ENCODE data around the gene COMMD1. TPM values are rescaled to one million over a fixed set of nuclear protein-coding genes. Genes with fewer than 3 reads are reported as not detected.
A peak's percentile ranks its signal among the peaks of the same experiment; 100 is the strongest.
"Not testable (repeated sequence)": the region's sequence is repeated elsewhere in the genome, so short reads cannot be mapped to it uniquely, and the experiment has no call there.

Gene COMMD1
- total RNA-seq (38.5 TPM), polyA plus RNA-seq (ENCODE audit: insufficient read depth, low read depth, low replicate concordance) (99.4 TPM)
- long read RNA-seq, donor 1, transcript COMMD1-201 (3 exons, 911 nt), result major isoform, 17 of 17 reads
- long read RNA-seq, donor 1, partial matches to known transcripts, result 0 of 17 reads
- long read RNA-seq, donor 1, other reads (novel, unspliced or antisense), result 0 of 17 reads
- long read RNA-seq, donor 2, transcript COMMD1-201 (3 exons, 911 nt), result major isoform, 26 of 27 reads
- long read RNA-seq, donor 2, partial matches to known transcripts, result 0 of 27 reads
- long read RNA-seq, donor 2, other reads (novel, unspliced or antisense), result 0 of 27 reads
- long read RNA-seq, donor 3, transcript COMMD1-201 (3 exons, 911 nt), result major isoform, 27 of 31 reads
- long read RNA-seq, donor 3, partial matches to known transcripts, result 0 of 31 reads
- long read RNA-seq, donor 3, other reads (novel, unspliced or antisense), result 0 of 31 reads
- long read RNA-seq, donor 4, transcript COMMD1-201 (3 exons, 911 nt), result major isoform, 14 of 14 reads
- long read RNA-seq, donor 4, partial matches to known transcripts, result 0 of 14 reads
- long read RNA-seq, donor 4, other reads (novel, unspliced or antisense), result 0 of 14 reads
- long read RNA-seq, donor 5, partial matches to known transcripts, result 0 of 3 reads
- long read RNA-seq, donor 5, other reads (novel, unspliced or antisense), result 0 of 3 reads
- long read RNA-seq, donor 6, transcript COMMD1-201 (3 exons, 911 nt), result major isoform, 62 of 73 reads
- long read RNA-seq, donor 6, partial matches to known transcripts, result 9 of 73 reads
- long read RNA-seq, donor 6, other reads (novel, unspliced or antisense), result 0 of 73 reads
- long read RNA-seq, donor 7, transcript COMMD1-201 (3 exons, 911 nt), result major isoform, 9 of 19 reads
- long read RNA-seq, donor 7, partial matches to known transcripts, result 0 of 19 reads
- long read RNA-seq, donor 7, other reads (novel, unspliced or antisense), result 9 of 19 reads
- long read RNA-seq, donor 8, transcript COMMD1-201 (3 exons, 911 nt), result major isoform, 25 of 40 reads
- long read RNA-seq, donor 8, partial matches to known transcripts, result 15 of 40 reads
- long read RNA-seq, donor 8, other reads (novel, unspliced or antisense), result 0 of 40 reads
- long read RNA-seq, donor 9, transcript COMMD1-201 (3 exons, 911 nt), result major isoform, 15 of 16 reads
- long read RNA-seq, donor 9, partial matches to known transcripts, result 0 of 16 reads
- long read RNA-seq, donor 9, other reads (novel, unspliced or antisense), result 0 of 16 reads
- long read RNA-seq, donor 10, transcript COMMD1-201 (3 exons, 911 nt), result major isoform, 23 of 31 reads
- long read RNA-seq, donor 10, partial matches to known transcripts, result 7 of 31 reads
- long read RNA-seq, donor 10, other reads (novel, unspliced or antisense), result 0 of 31 reads

DNA sequence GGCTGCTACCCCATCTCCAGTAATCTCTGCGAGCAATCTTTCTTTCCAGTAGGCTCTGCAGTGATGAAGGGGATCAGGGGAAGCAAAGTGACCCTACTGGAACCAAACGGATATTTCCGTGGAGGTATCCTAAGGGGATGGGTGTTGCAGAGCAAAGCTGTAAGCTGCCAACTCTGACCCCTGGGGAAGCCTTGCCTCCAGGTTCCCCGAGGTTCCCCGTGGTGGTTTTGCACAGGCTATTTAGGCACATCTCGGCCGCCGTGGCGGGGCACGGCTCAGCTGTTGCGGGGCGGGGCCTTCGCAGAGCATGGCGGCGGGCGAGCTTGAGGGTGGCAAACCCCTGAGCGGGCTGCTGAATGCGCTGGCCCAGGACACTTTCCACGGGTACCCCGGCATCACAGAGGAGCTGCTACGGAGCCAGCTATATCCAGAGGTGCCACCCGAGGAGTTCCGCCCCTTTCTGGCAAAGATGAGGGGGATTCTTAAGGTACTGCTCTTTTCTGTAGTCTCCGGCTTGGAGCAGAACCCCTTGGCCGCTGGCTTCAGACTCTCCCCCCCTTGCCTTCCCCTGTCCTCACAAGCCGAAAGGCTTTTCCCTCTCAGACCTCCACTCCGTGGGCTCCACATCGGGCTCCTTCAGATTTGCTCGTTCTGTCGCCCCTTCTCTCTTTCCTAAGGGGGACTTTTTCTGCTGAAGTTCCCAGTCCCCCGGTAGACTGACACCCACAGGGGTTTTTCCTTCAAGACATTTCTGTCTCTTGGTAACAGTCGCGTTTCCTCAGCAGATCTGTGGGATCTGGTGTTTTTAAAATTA lies at the start of gene COMMD1:
Gene COMMD1, plus strand, starts transcription at position 303 of the 814 bp plus-strand sequence. Its CDS starts 5 bp downstream, at position 308.
- TF ChIP-seq CTCF (IDR thresholded peaks at IDR 0.05; ENCODE audit: borderline replicate concordance, extremely low read depth, insufficient read depth), result no peak
- intact Hi-C loops (cut with DNase I), result no loop called here
- H3K9me3 ChIP-seq (ENCODE audit: control insufficient read depth in 2 of 3, insufficient read depth in 1 of 3, low read length in 3 of 3), result no peaks in the 10 kb centered on the region
- H3K4me3 ChIP-seq (ENCODE audit: low read length in 3 of 3), result peak within 1 kb of the TSS; percentile 65 to 88 (median 72)
- no peaks in the 10 kb centered on the region for H3K36me3 ChIP-seq (ENCODE audit: control insufficient read depth in 2 of 3, insufficient read depth in 3 of 3, low read length in 3 of 3)
- peaks cover 0 to 2% (median 0%) of the 10 kb centered on the region in 3 donors for H3K4me1 ChIP-seq (ENCODE audit: control insufficient read depth in 2 of 3, insufficient read depth in 2 of 3, low read depth in 1 of 3, low read length in 3 of 3)
- DNase-seq (peak; percentile 78 to 93 (median 86)), FAIRE-seq (no peak)
- H3K27ac ChIP-seq (ENCODE audit: low read depth in 2 of 2, low read length in 2 of 2), result no peak within 1 kb of the TSS
- H3K27me3 ChIP-seq (ENCODE audit: control insufficient read depth, insufficient read depth, low read length), result no peaks in the 10 kb centered on the region
- H3K9ac ChIP-seq (ENCODE audit: low read length in 3 of 3), result peak within 1 kb of the TSS; percentile 70 to 90 (median 86)

DNA sequence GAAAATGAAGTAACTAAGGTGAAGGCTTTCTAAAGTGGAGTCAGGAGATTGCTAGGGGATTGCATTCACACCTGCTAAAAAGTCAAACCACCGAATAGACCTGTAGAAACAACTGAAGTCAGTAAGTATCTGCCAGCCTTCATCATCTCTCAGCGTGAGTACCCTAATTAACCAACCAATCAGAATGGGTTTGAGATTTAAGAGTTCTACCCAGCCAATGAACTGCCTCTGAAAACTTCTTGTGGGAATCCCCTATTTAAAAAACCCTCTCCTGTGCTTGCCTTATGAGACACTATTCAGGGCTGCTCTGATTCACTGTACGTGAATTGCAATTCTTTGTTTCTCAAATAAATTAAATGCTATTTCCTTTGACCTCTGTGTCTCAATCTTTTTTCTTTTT lies 48.2 kb upstream of the COMMD1 start:
- no peak for TF ChIP-seq CTCF (IDR thresholded peaks at IDR 0.05; ENCODE audit: borderline replicate concordance, extremely low read depth, insufficient read depth)
- Histone ChIP-seq H3K9ac (ENCODE audit: low read length in 3 of 3) (no peak overlapping the region), H3K27ac (ENCODE audit: low read depth in 2 of 2, low read length in 2 of 2) (no peak overlapping the region), H3K4me1 (ENCODE audit: control insufficient read depth in 2 of 3, insufficient read depth in 2 of 3, low read depth in 1 of 3, low read length in 3 of 3) (peaks cover 0 to 2% (median 0%) of the 10 kb centered on the region in 3 donors), H3K9me3 (ENCODE audit: control insufficient read depth in 2 of 3, insufficient read depth in 1 of 3, low read length in 3 of 3) (peaks cover 0 to 2% (median 0%) of the 10 kb centered on the region in 3 donors), H3K36me3 (ENCODE audit: control insufficient read depth in 2 of 3, insufficient read depth in 3 of 3, low read length in 3 of 3) (no peaks in the 10 kb centered on the region), H3K4me3 (ENCODE audit: low read length in 3 of 3) (no peak overlapping the region), H3K27me3 (ENCODE audit: control insufficient read depth, insufficient read depth, low read length) (no peaks in the 10 kb centered on the region)
- FAIRE-seq (no peak), DNase-seq (no peak)
- intact Hi-C loops (cut with DNase I), result no loop called here

- no peak overlapping the region for H3K9ac ChIP-seq (ENCODE audit: low read length in 3 of 3)
- no peaks in the 10 kb centered on the region for H3K4me1 ChIP-seq (ENCODE audit: control insufficient read depth in 2 of 3, insufficient read depth in 2 of 3, low read depth in 1 of 3, low read length in 3 of 3)
- DNase-seq (no peak), FAIRE-seq (no peak)
- intact Hi-C loops (cut with DNase I), result no loop called here
- H3K27me3 ChIP-seq (ENCODE audit: control insufficient read depth, insufficient read depth, low read length), result no peaks in the 10 kb centered on the region
- peaks cover 2 to 8% (median 8%) of the 10 kb centered on the region in 3 donors for H3K36me3 ChIP-seq (ENCODE audit: control insufficient read depth in 2 of 3, insufficient read depth in 3 of 3, low read length in 3 of 3)
- TF ChIP-seq CTCF (IDR thresholded peaks at IDR 0.05; ENCODE audit: borderline replicate concordance, extremely low read depth, insufficient read depth), result no peak
- no peak overlapping the region for H3K4me3 ChIP-seq (ENCODE audit: low read length in 3 of 3)
- peaks cover 0 to 2% (median 0%) of the 10 kb centered on the region in 3 donors for H3K9me3 ChIP-seq (ENCODE audit: control insufficient read depth in 2 of 3, insufficient read depth in 1 of 3, low read length in 3 of 3)
- H3K27ac ChIP-seq (ENCODE audit: low read depth in 2 of 2, low read length in 2 of 2), result no peak overlapping the region
Measured at GRCh38 chr2:61862085-61862484, 43.4 kb upstream of the COMMD1 start.

DNA sequence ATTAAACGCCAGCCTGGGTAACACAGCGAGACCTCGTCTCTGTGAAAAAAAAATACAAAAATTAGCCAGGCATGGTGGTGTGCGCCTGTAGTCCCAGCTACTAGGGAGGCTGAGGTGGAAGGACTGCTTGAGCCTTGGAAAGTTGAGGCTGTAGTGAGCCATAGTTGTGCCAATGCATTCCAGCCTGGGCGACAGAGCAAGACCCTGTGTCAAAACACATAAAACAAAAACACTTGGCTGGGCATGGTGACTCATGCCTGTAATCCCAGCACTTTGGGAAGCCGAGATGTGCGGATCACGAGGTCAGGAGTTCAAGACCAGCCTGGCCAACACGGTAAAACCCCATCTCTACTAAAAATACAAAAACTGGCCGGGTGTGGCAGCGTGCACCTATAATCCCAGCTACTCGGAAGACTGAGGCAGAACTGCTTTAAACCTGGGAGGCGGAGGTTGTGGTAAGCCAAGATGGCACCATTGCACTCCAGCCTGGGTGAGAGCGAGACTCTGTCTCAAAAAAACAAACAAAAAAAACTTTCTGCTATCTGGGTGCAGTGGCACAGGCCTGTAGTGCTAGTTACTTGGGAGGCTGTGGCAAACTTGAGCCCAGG lies 38.9 kb upstream of the COMMD1 start:
- H3K36me3 ChIP-seq (ENCODE audit: control insufficient read depth in 2 of 3, insufficient read depth in 3 of 3, low read length in 3 of 3), result peaks cover 11 to 21% (median 20%) of the 10 kb centered on the region in 3 donors
- FAIRE-seq; H3K4me1 ChIP-seq (ENCODE audit: control insufficient read depth in 2 of 3, insufficient read depth in 2 of 3, low read depth in 1 of 3, low read length in 3 of 3); H3K27ac ChIP-seq (ENCODE audit: low read depth in 2 of 2, low read length in 2 of 2); DNase-seq; H3K4me3 ChIP-seq (ENCODE audit: low read length in 3 of 3); intact Hi-C loops (cut with DNase I); H3K9ac ChIP-seq (ENCODE audit: low read length in 3 of 3); H3K27me3 ChIP-seq (ENCODE audit: control insufficient read depth, insufficient read depth, low read length); H3K9me3 ChIP-seq (ENCODE audit: control insufficient read depth in 2 of 3, insufficient read depth in 1 of 3, low read length in 3 of 3): not testable (repeated sequence)

Measured in kidney (tissue), 22 donors.